CD4-positive, alpha-beta T cell treated with Interleukin-4 for 4 hours (primary cell): Measurements from ENCODE around the gene MAML3.

Experiments
- DNase-seq: peaks from one replicate; pipeline ENCODE4 v3.0.0-alpha.2; 2020

The MAML3 gene

GRCh38 chr4:139799615-139800014, 354.4 kb downstream of the MAML3 start:
- no peak for DNase-seq

DNA sequence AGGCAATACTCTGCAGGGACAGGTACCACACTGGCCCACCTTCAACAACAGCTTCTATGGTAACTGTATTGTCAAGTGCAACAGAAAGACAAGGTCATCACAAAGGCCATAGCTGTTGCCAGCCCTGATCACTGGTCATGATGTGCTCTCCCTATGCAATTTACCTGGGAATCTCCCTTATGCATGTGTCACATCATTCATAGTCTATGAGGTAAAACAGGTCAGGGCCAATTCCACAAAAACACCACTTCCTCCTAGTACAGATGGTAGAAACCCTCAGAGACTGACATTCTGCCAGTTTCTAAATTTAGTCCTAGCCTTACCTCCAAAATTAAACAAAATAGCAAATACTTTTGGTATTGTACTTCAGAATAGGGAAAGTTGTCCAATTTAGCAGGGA, 355.5 kb downstream of the MAML3 start:
- DNase-seq = no peak

GRCh38 chr4:139797287-139797686, 356.7 kb downstream of the MAML3 start:
- no peak for DNase-seq

DNA sequence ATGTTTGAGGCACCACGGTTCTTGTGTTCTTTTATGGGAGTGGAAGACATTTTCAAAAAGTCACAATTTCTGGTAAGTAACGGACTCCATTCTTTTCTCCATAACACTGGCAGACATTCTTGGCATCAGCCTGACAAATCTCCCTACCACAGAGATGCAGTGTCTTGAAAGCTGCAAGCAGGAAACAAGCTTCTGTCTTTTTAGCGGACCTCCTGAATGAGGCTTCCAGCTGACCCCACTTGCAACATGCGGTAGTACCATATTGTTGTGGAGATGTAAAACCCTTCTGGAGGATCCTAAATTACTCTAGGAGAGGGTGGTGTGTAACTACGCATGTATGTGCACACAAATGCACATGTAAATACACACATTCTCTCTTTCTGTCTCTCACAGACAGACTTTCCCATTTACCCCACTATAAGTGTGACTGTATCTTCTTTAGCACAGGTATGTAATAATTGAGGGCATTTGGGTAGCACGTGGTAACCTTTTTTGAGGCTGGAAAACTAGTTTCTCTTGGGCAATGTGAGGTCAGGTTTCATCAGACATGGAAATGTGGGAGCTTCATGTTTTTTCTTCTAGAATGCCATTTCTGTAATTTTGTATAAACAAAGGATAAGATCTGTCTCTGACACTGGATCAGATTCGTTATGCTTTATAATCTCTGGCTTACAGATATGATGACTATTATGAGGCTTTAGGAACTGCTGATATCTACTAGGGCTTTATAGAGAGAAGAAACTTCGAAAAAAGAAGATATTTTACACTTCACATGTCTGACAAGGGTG, 358.3 kb downstream of the MAML3 start:
- DNase-seq = no peak

- DNase-seq = no peak
Measured at GRCh38 chr4:139794158-139794954, 359.6 kb downstream of the MAML3 start.

DNA sequence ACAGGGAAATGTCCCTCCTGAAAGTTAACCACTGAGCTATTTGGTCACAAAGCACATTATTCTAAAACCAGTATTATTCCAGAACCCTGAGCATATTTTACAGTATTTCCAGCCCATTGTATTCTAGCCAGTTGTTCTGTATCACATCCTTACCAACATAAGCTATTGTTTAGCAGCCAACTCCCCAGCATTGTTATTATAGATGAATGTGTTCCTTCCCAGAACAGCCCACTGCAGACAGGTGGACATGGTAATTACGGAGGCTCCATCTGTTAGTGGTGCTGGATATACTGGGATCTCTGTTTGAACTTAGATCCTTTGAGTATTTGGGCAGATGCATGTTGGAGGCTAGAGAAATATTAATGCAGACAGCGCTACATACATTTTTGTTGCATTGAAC, 362.3 kb downstream of the MAML3 start:
- no peak for DNase-seq

DNA sequence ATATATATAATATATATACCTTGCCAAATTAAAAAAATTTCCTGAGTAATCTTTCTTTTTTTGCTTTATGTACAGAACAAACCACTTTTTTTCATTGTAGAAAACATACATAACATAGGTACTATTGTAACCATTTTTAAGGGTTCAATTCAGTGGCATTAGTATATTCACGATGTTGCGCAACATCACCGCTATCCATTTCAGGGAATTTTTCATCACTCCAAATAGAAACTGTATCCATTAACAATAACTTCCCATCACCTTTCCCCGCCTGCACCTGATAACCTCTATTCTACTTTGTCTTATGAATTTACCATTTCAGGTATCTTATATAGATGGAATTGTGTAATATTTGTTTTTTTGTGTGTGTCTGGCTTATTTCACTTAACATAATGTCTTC, 363.7 kb downstream of the MAML3 start:
- DNase-seq = no peak

GRCh38 chr4:139789096-139789654, 364.8 kb downstream of the MAML3 start:
- DNase-seq = no peak

DNA sequence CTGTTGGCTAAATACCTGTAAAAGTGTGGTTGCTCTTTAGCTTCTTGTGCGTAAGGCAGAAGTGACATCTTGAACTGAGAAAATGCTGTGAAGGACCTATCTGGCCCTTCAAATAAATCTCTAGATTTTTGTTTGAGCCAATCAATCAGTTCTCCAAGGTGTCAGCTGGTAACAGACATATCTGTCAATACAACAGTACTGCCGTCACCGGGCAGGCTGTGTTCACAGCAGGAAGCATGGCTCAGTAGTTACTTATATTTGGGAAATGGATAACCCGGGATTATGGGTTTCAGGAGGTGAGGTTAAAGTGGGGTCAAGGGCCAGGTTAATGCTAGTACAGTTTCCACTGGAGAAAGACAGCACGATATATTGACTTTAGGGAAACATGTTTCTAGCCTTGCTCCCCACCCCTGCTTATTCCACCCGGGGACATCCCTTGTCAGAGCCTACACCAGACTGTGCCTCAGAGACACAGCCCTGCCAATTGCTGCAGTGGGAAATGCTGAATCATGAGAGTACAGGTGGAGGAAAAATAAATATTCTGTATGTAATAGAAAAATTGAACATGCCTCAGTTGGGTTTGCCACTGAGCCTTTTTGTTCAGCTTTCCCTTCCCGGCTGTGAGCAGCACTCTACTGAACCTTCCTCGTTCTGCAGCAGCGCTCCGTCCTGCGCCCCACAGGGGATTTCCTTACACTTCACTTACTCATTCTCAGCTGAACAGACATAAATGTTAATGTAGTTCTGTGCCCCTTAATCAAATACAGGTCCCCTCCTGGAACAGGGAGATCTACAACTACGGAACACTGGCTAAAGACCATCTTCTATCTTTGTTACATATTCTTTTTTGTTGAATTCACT, 367.3 kb downstream of the MAML3 start:
- no peak for DNase-seq

GRCh38 chr4:139785356-139785755, 368.6 kb downstream of the MAML3 start:
- no peak for DNase-seq

DNA sequence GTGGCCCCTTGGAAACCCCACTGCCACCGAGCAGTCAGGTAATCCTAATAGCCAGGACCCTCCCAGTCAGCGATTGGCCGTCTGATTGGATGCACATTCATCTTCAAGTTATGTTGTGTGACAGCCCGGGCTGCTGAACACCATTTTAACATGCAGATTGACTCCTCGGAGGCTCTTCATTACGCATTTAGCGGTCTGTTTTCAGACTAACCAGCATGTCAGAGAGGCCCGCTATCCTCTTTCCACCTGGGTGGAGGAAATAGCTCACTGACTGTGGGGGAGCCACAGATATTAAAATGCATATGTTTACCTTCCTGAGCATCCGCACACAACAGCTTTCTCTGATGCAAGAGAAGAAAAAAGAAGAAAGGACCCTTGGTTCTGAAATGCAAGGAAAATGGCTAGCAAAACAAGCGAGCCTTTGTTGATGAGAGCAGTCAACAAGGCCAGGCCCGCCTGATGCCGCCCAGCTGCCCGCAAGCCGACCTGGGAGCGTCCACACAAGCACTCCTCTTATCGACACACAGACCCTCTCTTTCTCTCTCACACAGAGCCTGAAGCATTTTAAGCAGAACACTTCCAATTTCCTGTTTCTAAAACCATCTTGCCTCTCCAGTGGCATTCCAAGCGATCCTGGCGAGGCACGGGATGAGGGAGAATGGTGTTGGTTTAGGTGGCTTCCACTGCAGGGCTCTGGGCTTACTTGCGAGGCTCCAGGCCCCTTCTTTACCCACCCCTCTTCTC, 370.1 kb downstream of the MAML3 start:
- DNase-seq = no peak

GRCh38 chr4:139782926-139783522, 371.0 kb downstream of the MAML3 start:
- DNase-seq = no peak

- no peak for DNase-seq
Measured at GRCh38 chr4:139781066-139781465, 372.9 kb downstream of the MAML3 start.

DNA sequence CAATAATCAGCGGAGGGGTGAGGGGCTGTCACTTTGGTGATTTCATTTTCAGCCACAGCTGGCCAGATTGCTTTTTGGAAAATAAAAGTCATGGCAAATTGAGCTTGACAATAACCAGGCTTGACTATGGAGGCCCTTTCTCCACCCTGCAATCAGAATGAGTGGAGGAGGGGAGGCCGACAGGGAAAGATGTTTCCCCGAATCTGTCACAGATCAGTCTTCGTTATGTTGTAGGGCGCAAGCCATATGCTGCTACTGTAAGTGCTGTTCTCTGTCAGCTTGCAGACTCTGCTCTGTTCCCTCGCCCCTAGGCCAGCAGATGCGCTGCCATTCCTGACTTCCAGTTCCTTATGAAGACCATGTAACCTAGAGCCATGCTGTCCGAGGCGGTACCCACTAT, 374.3 kb downstream of the MAML3 start:
- no peak for DNase-seq

DNA sequence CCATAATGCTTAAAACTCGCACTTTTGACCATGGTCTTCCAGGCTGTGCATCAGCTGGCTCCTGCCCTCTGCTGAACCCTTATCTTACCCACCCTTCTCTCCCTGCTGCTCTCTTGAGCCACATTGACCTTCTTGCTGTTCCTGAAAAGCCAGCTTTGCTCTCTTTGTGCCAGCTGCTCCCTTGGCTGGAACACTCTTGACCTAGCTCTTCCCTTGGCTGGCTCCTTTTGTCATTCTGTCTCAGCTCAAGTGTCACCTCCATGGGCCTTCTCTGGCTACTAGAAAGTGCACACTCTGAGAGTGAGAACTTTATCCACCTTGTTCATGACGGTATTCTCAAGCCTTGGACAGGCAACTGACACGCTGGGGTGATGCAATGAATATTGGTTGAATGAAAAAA, 376.2 kb downstream of the MAML3 start:
- no peak for DNase-seq

DNA sequence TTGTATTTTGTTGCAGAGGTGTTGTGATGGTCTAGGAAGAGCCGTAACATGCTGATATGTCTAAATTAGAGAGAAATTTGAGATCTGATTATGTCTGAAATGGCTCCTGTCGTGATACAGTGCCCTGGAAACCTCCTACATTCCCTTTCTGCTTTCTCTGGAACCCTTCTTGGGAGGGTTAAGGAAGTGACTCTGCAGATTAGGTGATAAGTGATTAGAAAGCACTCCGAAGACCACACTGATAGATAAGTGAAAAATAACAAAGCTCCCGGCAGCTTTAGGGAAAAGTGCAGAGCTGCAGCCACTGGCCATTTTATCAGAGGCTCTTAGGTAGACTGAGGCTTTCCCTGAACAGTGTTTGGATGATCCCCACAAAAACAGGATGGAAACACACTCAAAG, 377.7 kb downstream of the MAML3 start:
- no peak for DNase-seq

- no peak for DNase-seq
Measured at GRCh38 chr4:139774759-139775487, 379.1 kb downstream of the MAML3 start.

DNA sequence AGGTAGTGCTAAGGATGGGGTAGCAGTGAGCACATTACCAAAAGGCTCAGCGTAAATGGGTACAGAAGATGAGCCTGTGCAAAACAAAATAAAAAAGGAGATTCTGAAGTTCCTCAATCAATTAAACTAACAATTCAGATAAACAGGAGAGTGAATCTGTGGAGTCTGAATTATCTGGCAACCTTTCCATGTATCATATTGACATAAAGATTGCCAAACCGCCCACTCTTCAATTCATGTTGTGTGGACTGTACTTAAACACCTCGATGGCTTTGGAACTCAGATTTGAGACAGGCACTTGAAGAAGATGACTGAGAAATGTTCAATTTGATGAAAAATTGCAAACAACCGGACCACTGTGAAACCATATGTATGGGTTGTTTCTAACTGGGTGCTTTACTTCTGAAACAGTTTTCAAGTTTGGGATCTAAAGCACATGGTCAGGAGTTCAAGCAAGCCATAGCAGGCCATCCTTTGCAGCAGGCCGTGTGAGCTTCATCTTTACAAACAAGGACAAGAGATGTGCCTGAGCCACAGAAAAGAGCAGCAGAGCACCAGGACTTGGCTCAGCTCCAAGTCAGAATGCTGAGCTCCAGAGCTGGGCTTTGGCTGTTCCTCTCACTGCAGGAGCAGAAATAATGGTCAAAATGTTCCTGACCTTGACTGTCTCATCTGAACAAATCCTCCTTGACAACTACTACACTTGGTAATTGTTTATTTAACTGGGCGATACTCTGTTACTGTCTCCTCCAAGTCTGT, 380.2 kb downstream of the MAML3 start:
- no peak for DNase-seq

GRCh38 chr4:139770361-139770760, 383.6 kb downstream of the MAML3 start:
- no peak for DNase-seq

GRCh38 chr4:139769364-139769763, 384.6 kb downstream of the MAML3 start:
- DNase-seq = no peak
